ENCODE data around the gene NRG2.

DNA sequence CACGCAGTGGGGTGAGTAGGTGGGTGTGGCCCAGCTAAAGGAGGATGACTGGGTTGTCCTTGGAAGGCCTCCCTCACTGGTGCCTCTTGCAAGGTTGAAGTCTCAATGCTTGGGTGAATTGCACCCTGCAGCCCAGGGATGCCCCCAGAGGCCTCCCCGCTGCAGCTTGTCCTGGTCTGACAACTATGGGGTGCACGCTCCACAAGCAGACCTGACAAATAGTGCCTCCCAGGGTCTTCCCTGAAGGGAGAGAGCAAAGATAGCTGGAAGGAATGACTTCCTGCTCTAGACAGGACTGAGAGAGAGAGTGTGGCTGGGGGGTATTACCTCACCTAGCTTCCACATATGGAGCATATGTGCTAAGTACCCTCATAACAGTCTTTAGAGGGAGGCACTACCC is 245.8 kb downstream of the NRG2 start:
- TF ChIP-seq FOSL1 (IDR thresholded peaks at IDR 0.05; ENCODE audit: insufficient read depth, low read depth, low read length) (no peak), POLR2AphosphoS5 (IDR thresholded peaks at IDR 0.05; ENCODE audit: low read depth, low read length) (no peak), NRF1 (IDR thresholded peaks at IDR 0.05; ENCODE audit: low read depth, low read length) (no peak)

Measured in H1 (cell line).